Effector memory CD4-positive, alpha-beta T cell (primary cell): ENCODE data around the gene MRPL10.

ENCODE experiments used
- DNase-seq, 3 donors: peaks; one replicate each; pipeline ENCODE4 v3.0.0-alpha.2; 2020
- H3K27ac ChIP-seq: 2 replicates; pipeline ENCODE4 v1.7.0; 2013; ENCODE audit warnings: mild to moderate bottlenecking, low read length, moderate library complexity; ENCODE audit not compliant: insufficient read depth, poor library complexity, severe bottlenecking
- H3K27me3 ChIP-seq: replicated peaks from 2 replicates; pipeline ENCODE4 v1.7.0; 2013; ENCODE audit warnings: mild to moderate bottlenecking, low read length; ENCODE audit not compliant: insufficient read depth, control insufficient read depth, poor library complexity, severe bottlenecking
- H3K36me3 ChIP-seq: 2 replicates; pipeline ENCODE4 v1.7.0; 2013; ENCODE audit warnings: mild to moderate bottlenecking, low read length, moderate library complexity; ENCODE audit not compliant: control insufficient read depth, insufficient read depth
- H3K4me1 ChIP-seq: 2 replicates; pipeline ENCODE4 v1.7.0; 2013; ENCODE audit warnings: low read length, mild to moderate bottlenecking; ENCODE audit not compliant: control insufficient read depth, insufficient read depth, poor library complexity, severe bottlenecking
- H3K4me3 ChIP-seq: 2 replicates; pipeline ENCODE4 v1.7.0; 2013; ENCODE audit warnings: low read length, low read depth, mild to moderate bottlenecking; ENCODE audit not compliant: insufficient read depth, poor library complexity, severe bottlenecking
- H3K9me3 ChIP-seq: 2 replicates; pipeline ENCODE4 v1.7.0; 2013; ENCODE audit warnings: mild to moderate bottlenecking, low read length, moderate library complexity; ENCODE audit not compliant: control insufficient read depth
- total RNA-seq, 3 donors: gene quantifications; one replicate each; lab custom pipeline; 2026; lab: John Stamatoyannopoulos, UW

MRPL10 gene
- total RNA-seq, result 59.1 to 91.4 (median 60.4) reads per million in 3 donors

- DNase-seq, result peak; percentile 82 to 87 (median 84)
- peaks cover 24% of the 10 kb centered on the region for H3K4me1 ChIP-seq
- no peaks in the 10 kb centered on the region for H3K27me3 ChIP-seq
- H3K4me3 ChIP-seq, result peak within 1 kb of the TSS; percentile 76
- no peaks in the 10 kb centered on the region for H3K9me3 ChIP-seq
- peak within 1 kb of the TSS; percentile 91 for H3K27ac ChIP-seq
- peaks cover 11% of the 10 kb centered on the region for H3K36me3 ChIP-seq
Observed at GRCh38 chr17:47831003-47831933, at the start of gene MRPL10, which contains the start of gene LRRC46. Gene MRPL10, minus strand, starts transcription at chr17:47831541. Its CDS starts 30 bp downstream, at chr17:47831511. Gene LRRC46, plus strand, starts transcription at chr17:47831670. Its CDS starts 320 bp downstream, at chr17:47831990.

GRCh38 chr17:47879776-47880454 lies 48.6 kb upstream of the MRPL10 start:
- H3K9me3 ChIP-seq, result no peaks in the 10 kb centered on the region
- no peak overlapping the region for H3K27ac ChIP-seq
- H3K27me3 ChIP-seq, result no peaks in the 10 kb centered on the region
- H3K4me1 ChIP-seq, result peaks cover 15% of the 10 kb centered on the region
- H3K36me3 ChIP-seq, result no peaks in the 10 kb centered on the region
- no peak overlapping the region for H3K4me3 ChIP-seq
- no peak for DNase-seq

- Histone ChIP-seq H3K4me3 (no peak overlapping the region), H3K27ac (no peak overlapping the region)
Observed at GRCh38 chr17:47879028-47879585, 47.8 kb upstream of the MRPL10 start.

GRCh38 chr17:47878203-47879027 lies 47.1 kb upstream of the MRPL10 start:
- no peaks in the 10 kb centered on the region for H3K9me3 ChIP-seq
- DNase-seq, result no peak
- peaks cover 4% of the 10 kb centered on the region for H3K4me1 ChIP-seq
- H3K27me3 ChIP-seq, result peaks cover 5% of the 10 kb centered on the region
- H3K4me3 ChIP-seq, result no peak overlapping the region
- no peak overlapping the region for H3K27ac ChIP-seq
- H3K36me3 ChIP-seq, result no peaks in the 10 kb centered on the region

More at GRCh38 chr17:47879028-47879585, 47.8 kb upstream of the MRPL10 start:
- H3K4me1 ChIP-seq, result peaks cover 9% of the 10 kb centered on the region
- DNase-seq, result no peak
- H3K36me3 ChIP-seq, result no peaks in the 10 kb centered on the region
- no peaks in the 10 kb centered on the region for H3K9me3 ChIP-seq
- no peaks in the 10 kb centered on the region for H3K27me3 ChIP-seq

GRCh38 chr17:47877368-47878034 lies 46.2 kb upstream of the MRPL10 start:
- no peak overlapping the region for H3K27ac ChIP-seq
- peaks cover 14% of the 10 kb centered on the region for H3K27me3 ChIP-seq
- H3K4me1 ChIP-seq, result no peaks in the 10 kb centered on the region
- H3K36me3 ChIP-seq, result no peaks in the 10 kb centered on the region
- no peak for DNase-seq
- H3K4me3 ChIP-seq, result no peak overlapping the region
- no peaks in the 10 kb centered on the region for H3K9me3 ChIP-seq

- Histone ChIP-seq H3K4me1 (no peaks in the 10 kb centered on the region), H3K4me3 (no peak overlapping the region), H3K36me3 (no peaks in the 10 kb centered on the region), H3K9me3 (no peaks in the 10 kb centered on the region), H3K27me3 (peaks cover 23% of the 10 kb centered on the region), H3K27ac (no peak overlapping the region)
- DNase-seq, result no peak
Observed at GRCh38 chr17:47875011-47875985, 44.0 kb upstream of the MRPL10 start.

- H3K4me3 ChIP-seq, result no peak overlapping the region
- peaks cover 23% of the 10 kb centered on the region for H3K27me3 ChIP-seq
- H3K9me3 ChIP-seq, result no peaks in the 10 kb centered on the region
- no peaks in the 10 kb centered on the region for H3K36me3 ChIP-seq
- DNase-seq, result no peak
- H3K27ac ChIP-seq, result no peak overlapping the region
- no peaks in the 10 kb centered on the region for H3K4me1 ChIP-seq
Observed at GRCh38 chr17:47873200-47874090, 42.1 kb upstream of the MRPL10 start.

- Histone ChIP-seq H3K27ac (no peak overlapping the region), H3K27me3 (peaks cover 23% of the 10 kb centered on the region), H3K4me1 (no peaks in the 10 kb centered on the region)
Observed at GRCh38 chr17:47872651-47873161, 41.4 kb upstream of the MRPL10 start.

More at GRCh38 chr17:47872651-47873161, 41.4 kb upstream of the MRPL10 start:
- H3K4me3 ChIP-seq, result no peak overlapping the region
- no peaks in the 10 kb centered on the region for H3K36me3 ChIP-seq
- H3K9me3 ChIP-seq, result no peaks in the 10 kb centered on the region
- DNase-seq, result no peak
